Smooth muscle cell (in vitro differentiated cells): Measurements from ENCODE around the gene SRP19. TPM values are rescaled to one million over a fixed set of nuclear protein-coding genes. Genes with fewer than 3 reads are reported as not detected.
"Not testable (repeated sequence)": the region's sequence is repeated elsewhere in the genome, so short reads cannot be mapped to it uniquely, and the experiment has no call there.

ENCODE experiments used
- DNase-seq: peaks from one replicate; lab custom pipeline; 2025; ENCODE audit not compliant: unreplicated experiment; lab: John Stamatoyannopoulos, UW
- H2AFZ ChIP-seq: fragments of 200-600 bp; sonication (generic); 2 replicates; pipeline ENCODE4 v1.6.0; 2016; ENCODE audit warnings: antibody characterized with exemption, low read depth, mild to moderate bottlenecking
- H3F3A ChIP-seq: fragments of 200-600 bp; sonication (generic); 2 replicates; pipeline ENCODE4 v1.6.0; 2017; ENCODE audit warnings: antibody characterized with exemption, low read depth
- H3K27ac ChIP-seq: fragments of 200-600 bp; sonication (generic); 2 replicates; pipeline ENCODE4 v1.5.1; 2016; ENCODE audit warnings: low read depth, mild to moderate bottlenecking
- H3K27me3 ChIP-seq: fragments of 200-600 bp; sonication (generic); 2 replicates; pipeline ENCODE4 v1.6.1; 2016; ENCODE audit warnings: low read depth, mild to moderate bottlenecking
- H3K36me3 ChIP-seq: fragments of 200-600 bp; sonication (generic); 2 replicates; pipeline ENCODE4 v1.5.1; 2016; ENCODE audit warnings: low read depth
- H3K4me1 ChIP-seq: fragments of 200-600 bp; sonication (generic); 2 replicates; pipeline ENCODE4 v1.5.1; 2016; ENCODE audit warnings: low read depth
- H3K4me2 ChIP-seq: fragments of 200-600 bp; sonication (generic); 2 replicates; pipeline ENCODE4 v1.6.0; 2016; ENCODE audit warnings: mild to moderate bottlenecking
- H3K4me3 ChIP-seq: fragments of 200-600 bp; sonication (generic); 2 replicates; pipeline ENCODE4 v1.5.1; 2016; ENCODE audit warnings: mild to moderate bottlenecking
- H3K79me2 ChIP-seq: fragments of 200-600 bp; sonication (generic); 2 replicates; pipeline ENCODE4 v1.6.0; 2016; ENCODE audit warnings: low read depth, mild to moderate bottlenecking
- H3K9ac ChIP-seq: fragments of 200-600 bp; sonication (generic); 2 replicates; pipeline ENCODE4 v1.6.0; 2016; ENCODE audit warnings: low read depth
- H3K9me3 ChIP-seq: fragments of 200-600 bp; sonication (generic); replicated peaks from 2 replicates; pipeline ENCODE4 v1.5.1; 2016; ENCODE audit warnings: low read depth
- H4K20me1 ChIP-seq: fragments of 200-600 bp; sonication (generic); 2 replicates; pipeline ENCODE4 v1.6.0; 2016; ENCODE audit warnings: low read depth
- WGBS: methylation state at CpG from one replicate; pipeline ENCODE4 v1.1.7; 2016; ENCODE audit warnings: low lambda C conversion rate; 5-methylcytosine and 5-hydroxymethylcytosine counted together
- polyA plus RNA-seq: library from polyadenylated mRNA; unstranded; fragments of >200 nt; fragmentation: Nextera tagmentation; extraction: Ambion mirVana; gene quantifications from 2 replicates; pipeline ENCODE4 v1.2.1, GENCODE V29; 2016
- total RNA-seq: library from RNA; depleted of rRNA; stranded (reverse); fragments of >200 nt; gene quantifications from 2 replicates; pipeline ENCODE4 v1.2.3, GENCODE V29; 2014
- TF ChIP-seq, protein P1 (sequence below): fragments of 200-600 bp; sonication (generic); IDR thresholded peaks from 2 replicates; pipeline ENCODE4 v1.5.1; 2017; ENCODE audit warnings: borderline replicate concordance, mild to moderate bottlenecking, antibody characterized with exemption; ENCODE audit not compliant: insufficient read depth, poor library complexity, severe bottlenecking

SRP19 gene
- total and polyA plus RNA-seq, 2 experiments from 2014 or later, result 164 to 170 TPM

DNA sequence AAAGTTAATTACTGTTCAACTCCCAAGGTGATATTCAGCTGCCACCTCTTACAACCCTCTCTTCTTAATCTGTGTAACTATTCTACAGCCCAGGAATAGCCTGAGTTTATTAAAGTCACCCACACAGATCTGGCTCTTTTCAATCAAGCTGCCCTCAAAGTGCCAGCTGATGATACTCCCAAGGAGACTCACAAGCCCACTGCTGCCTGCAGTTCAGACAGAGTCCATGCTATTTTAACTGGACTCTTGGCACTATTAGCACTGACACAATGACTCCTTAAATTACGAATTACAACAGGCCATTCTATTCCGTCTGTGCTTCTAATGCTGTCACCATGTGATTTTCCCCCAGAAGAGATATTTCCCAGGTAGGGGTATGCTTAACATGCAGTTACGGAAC lies 34.6 kb downstream of the SRP19 start:
- H3K27ac ChIP-seq, result no peak overlapping the region
- no peak overlapping the region for H3K4me2 ChIP-seq
- H3K9ac ChIP-seq, result no peak overlapping the region
- no peaks in the 10 kb centered on the region for H3K4me1 ChIP-seq
- H3K4me3 ChIP-seq, result no peak overlapping the region
- peaks cover 15% of the 10 kb centered on the region for H3K79me2 ChIP-seq
- H4K20me1 ChIP-seq, result peaks cover 70% of the 10 kb centered on the region
- DNase-seq, result no peak
- 96% methylated on average over 3 of the region's 3 CpGs for WGBS
- TF ChIP-seq, protein P1, sequence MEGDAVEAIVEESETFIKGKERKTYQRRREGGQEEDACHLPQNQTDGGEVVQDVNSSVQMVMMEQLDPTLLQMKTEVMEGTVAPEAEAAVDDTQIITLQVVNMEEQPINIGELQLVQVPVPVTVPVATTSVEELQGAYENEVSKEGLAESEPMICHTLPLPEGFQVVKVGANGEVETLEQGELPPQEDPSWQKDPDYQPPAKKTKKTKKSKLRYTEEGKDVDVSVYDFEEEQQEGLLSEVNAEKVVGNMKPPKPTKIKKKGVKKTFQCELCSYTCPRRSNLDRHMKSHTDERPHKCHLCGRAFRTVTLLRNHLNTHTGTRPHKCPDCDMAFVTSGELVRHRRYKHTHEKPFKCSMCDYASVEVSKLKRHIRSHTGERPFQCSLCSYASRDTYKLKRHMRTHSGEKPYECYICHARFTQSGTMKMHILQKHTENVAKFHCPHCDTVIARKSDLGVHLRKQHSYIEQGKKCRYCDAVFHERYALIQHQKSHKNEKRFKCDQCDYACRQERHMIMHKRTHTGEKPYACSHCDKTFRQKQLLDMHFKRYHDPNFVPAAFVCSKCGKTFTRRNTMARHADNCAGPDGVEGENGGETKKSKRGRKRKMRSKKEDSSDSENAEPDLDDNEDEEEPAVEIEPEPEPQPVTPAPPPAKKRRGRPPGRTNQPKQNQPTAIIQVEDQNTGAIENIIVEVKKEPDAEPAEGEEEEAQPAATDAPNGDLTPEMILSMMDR, result no peak
- H3K36me3 ChIP-seq, result peaks cover 26% of the 10 kb centered on the region
- no peaks in the 10 kb centered on the region for H3K27me3 ChIP-seq
- no peaks in the 10 kb centered on the region for H3F3A ChIP-seq
- no peaks in the 10 kb centered on the region for H3K9me3 ChIP-seq
- H2AFZ ChIP-seq, result no peak overlapping the region

DNA sequence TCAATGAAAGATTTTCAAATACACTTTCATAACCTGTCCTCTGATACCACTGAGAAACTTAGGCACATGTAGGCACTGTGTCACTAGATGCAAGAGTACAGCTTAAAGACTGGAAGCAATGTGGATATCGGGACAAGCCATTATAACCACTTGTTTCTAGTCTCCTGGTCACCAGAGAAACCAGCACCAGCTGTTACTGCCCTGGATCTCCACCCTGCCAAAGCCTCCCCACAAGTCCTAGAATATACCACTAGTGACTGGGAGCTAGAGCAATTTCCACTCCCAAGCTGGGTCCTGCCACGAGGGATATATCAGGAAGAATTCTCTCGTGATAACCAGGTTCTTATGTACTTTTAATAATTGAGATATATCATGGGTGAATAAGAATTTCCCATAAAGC lies 41.5 kb downstream of the SRP19 start:
- Histone ChIP-seq H3K4me3 (no peak overlapping the region), H3K79me2 (peaks cover 46% of the 10 kb centered on the region), H3K27me3 (no peaks in the 10 kb centered on the region), H2AFZ (no peak overlapping the region), H3K9ac (no peak overlapping the region), H3K27ac (no peak overlapping the region), H4K20me1 (peaks cover 80% of the 10 kb centered on the region), H3K4me1 (no peaks in the 10 kb centered on the region), H3K36me3 (peaks cover 24% of the 10 kb centered on the region), H3F3A (no peaks in the 10 kb centered on the region), H3K9me3 (no peaks in the 10 kb centered on the region), H3K4me2 (no peak overlapping the region)
- DNase-seq, result no peak
- 95% methylated on average over 3 of the region's 3 CpGs for WGBS
- TF ChIP-seq, protein P1, result no peak

DNA sequence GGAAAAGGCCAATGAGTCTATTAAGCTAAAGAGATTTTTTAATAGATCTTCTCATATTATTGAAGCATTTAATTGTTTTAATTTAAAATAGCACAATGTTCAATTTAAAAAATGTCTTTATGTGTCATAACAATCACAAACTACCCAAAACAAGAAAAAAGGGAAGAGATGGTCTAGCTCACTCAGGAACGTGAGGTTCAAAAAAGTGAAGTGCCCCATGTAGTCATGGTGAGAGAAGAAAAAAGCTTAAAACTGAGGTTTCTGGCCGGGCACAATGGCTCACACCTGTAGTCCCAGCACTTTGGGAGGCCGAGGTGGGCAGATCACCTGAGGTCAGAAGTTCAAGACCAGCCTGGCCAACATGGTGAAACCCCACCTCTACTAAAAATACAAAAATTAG lies 43.9 kb downstream of the SRP19 start:
- peaks cover 64% of the 10 kb centered on the region for H3K79me2 ChIP-seq

DNA sequence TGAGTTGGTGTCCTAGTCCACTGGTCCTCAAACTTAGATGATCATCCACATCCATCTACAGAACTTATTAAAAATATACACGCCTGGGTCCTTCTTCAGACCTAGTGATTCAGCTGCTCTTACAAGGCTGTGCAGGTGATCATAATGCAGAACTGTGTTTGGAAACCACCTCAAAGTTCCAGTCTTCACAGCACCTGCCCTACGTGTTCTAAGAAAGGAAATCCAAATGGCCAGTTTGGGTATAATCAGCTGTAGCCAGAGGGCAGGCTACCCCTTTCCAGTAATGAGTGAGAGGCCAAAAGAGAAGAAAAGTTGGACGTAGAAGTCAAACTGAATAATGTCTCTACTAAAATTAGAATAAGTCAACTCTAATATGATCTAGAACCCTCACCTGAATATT lies 45.5 kb downstream of the SRP19 start:
- H4K20me1 ChIP-seq, result peaks cover 89% of the 10 kb centered on the region
- no peaks in the 10 kb centered on the region for H3K9me3 ChIP-seq
- H3F3A ChIP-seq, result no peaks in the 10 kb centered on the region
- DNase-seq, result no peak
- H3K27me3 ChIP-seq, result no peaks in the 10 kb centered on the region
- H2AFZ ChIP-seq, result no peak overlapping the region
- no peaks in the 10 kb centered on the region for H3K4me1 ChIP-seq
- TF ChIP-seq, protein P1, result no peak
- no peak overlapping the region for H3K9ac ChIP-seq
- H3K36me3 ChIP-seq, result peaks cover 4% of the 10 kb centered on the region
- no peak overlapping the region for H3K4me3 ChIP-seq
- peaks cover 68% of the 10 kb centered on the region for H3K79me2 ChIP-seq
- WGBS, result 98% methylated on average over 3 of the region's 3 CpGs
- no peak overlapping the region for H3K27ac ChIP-seq
- no peak overlapping the region for H3K4me2 ChIP-seq

More for the DNA sequence above, 43.9 kb downstream of the SRP19 start:
- H3K9me3 ChIP-seq, H3K27ac ChIP-seq, H3K27me3 ChIP-seq, H3K9ac ChIP-seq, DNase-seq, H3F3A ChIP-seq, H3K4me1 ChIP-seq, H3K4me3 ChIP-seq, H3K4me2 ChIP-seq, H2AFZ ChIP-seq: not testable (repeated sequence)
- Histone ChIP-seq H4K20me1 (peaks cover 80% of the 10 kb centered on the region), H3K36me3 (peaks cover 17% of the 10 kb centered on the region)
- whole genome bisulfite sequencing, result 98% methylated on average over 3 of the region's 3 CpGs
